Stimulated activated naive B cell treated with anti-CD40 and anti-IgM and Interleukin-4, amounts not matched to agents 10 μg/mL and 1 μg/mL and 100 μg/mL, for 72 hours (primary cell): ENCODE results near the gene RUNX2.

Source experiments
- ATAC-seq, 2 donors: fragments of 150-1000 bp; cut with Tn5 transposase; replicated peaks; 2 replicates each; pipeline ENCODE4 v1.10.0; 2021; ENCODE audit warnings: moderate library complexity in 1 of 2
- DNase-seq: peaks from one replicate; pipeline ENCODE4 v3.0.0; 2021
- H3K27ac Mint-ChIP-seq: one replicate; pipeline ENCODE4 v1.8.0; 2022; ENCODE audit warnings: mild to moderate bottlenecking, mixed read lengths
- H3K27me3 Mint-ChIP-seq, 2 donors: one replicate each; pipeline ENCODE4 v1.8.0; 2022; ENCODE audit warnings: mixed read lengths in 2 of 2
- H3K36me3 Mint-ChIP-seq, 2 donors: one replicate each; pipeline ENCODE4 v1.8.0; 2022; ENCODE audit warnings: mixed read lengths in 2 of 2, mild to moderate bottlenecking in 1 of 2
- H3K4me1 Mint-ChIP-seq, 2 donors: one replicate each; pipeline ENCODE4 v1.8.0; 2022; ENCODE audit warnings: mixed read lengths in 2 of 2, mild to moderate bottlenecking in 1 of 2
- H3K4me3 Mint-ChIP-seq, 2 donors: one replicate each; pipeline ENCODE4 v1.8.0; 2022; ENCODE audit warnings: mild to moderate bottlenecking in 2 of 2, mixed read lengths in 2 of 2, moderate library complexity in 1 of 2
- H3K9me3 Mint-ChIP-seq, 2 donors: one replicate each; pipeline ENCODE4 v1.8.0; 2022; ENCODE audit warnings: mixed read lengths in 2 of 2, mild to moderate bottlenecking in 1 of 2

The RUNX2 gene

DNA sequence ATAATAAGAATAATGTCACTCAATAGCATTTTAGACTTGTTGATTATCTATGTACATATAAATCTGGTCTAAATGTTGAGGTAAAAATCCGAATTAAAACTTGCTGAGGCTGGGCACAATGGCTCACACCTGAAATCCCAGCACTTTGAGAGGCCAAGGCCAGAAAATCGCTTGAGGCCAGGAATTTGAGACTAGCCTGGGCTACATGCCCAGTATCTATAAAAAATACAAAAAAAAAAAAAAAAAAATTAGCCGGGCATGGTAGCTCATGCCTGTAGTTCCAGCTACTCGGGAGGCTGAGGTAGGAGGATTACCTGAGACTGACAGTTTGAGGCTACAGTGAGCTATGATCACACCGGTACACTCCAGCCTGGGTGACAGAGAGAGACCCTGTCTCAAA lies 83.8 kb downstream of the RUNX2 start:
- no peaks in the 10 kb centered on the region for H3K36me3 Mint-ChIP-seq
- H3K27ac Mint-ChIP-seq, result no peak overlapping the region
- H3K27me3 Mint-ChIP-seq, result peaks cover 16 to 20% of the 10 kb centered on the region in 2 donors
- H3K4me1 Mint-ChIP-seq, result no peaks in the 10 kb centered on the region
- no peak overlapping the region for H3K4me3 Mint-ChIP-seq
- H3K9me3 Mint-ChIP-seq, result no peaks in the 10 kb centered on the region
- no peak for ATAC-seq
- DNase-seq, result no peak

DNA sequence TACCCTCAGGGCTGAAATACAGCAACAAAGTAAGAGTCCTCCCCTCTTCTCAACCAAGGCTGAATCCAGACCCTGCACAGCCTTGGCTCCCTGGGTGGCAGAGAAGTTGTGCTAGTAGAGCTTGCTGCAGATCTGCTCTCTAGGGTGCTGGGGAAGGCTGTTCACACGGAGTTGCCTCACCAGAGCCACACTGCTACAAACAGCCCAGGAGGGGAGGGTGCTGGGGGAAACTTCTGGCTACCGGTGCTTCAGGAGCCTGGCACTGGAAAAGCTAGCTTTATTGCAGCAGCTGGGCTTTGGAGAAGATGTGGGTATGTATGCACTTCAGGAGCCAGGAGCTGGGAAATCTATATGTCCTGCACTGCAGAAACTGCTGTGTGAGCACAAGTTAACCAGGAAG lies 87.2 kb downstream of the RUNX2 start:
- DNase-seq (no peak), ATAC-seq (no peak)
- Mint-ChIP-seq H3K9me3 (no peaks in the 10 kb centered on the region), H3K4me3 (no peak overlapping the region), H3K27me3 (peaks cover 25 to 29% of the 10 kb centered on the region in 2 donors), H3K4me1 (peaks cover 10 to 12% of the 10 kb centered on the region in 2 donors), H3K27ac (no peak overlapping the region), H3K36me3 (no peaks in the 10 kb centered on the region)

DNA sequence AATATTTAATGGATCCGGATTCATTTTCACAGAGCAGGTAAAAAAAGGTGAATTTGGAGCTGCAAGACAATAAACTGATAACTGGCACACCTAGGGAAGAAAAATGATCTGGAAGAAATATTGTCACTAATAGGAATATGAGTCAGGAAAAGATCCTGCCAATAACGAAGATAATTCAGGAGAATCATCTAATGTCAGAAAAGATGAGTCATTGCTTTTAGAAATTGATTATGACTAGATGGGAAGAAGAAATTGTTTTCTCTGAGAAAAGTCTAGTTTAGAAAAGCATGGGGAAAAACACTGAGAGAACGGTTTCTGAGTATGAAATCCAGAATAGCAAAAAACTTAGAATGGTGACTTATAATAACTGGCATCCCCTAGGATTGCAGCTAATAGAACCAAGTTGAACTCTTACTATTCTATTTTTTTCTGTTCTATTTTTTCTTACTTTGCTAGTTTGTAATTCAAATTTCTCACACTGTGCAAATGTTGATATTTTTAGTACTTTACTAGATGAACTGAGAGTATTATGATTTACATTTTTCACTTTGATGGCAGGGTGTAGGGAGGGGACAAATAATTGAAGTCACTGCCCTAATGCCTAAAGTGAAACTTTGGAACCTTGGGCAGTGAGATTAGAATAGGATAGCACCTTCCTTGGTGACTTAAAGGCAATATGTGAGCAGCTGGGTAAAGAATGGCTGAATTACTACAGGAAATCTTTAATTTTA lies 87.8 kb downstream of the RUNX2 start:
- no peak overlapping the region for H3K4me3 Mint-ChIP-seq
- peaks cover 29 to 30% of the 10 kb centered on the region in 2 donors for H3K27me3 Mint-ChIP-seq
- H3K36me3 Mint-ChIP-seq, result no peaks in the 10 kb centered on the region
- peaks cover 12 to 19% of the 10 kb centered on the region in 2 donors for H3K4me1 Mint-ChIP-seq
- no peak for ATAC-seq
- no peak for DNase-seq
- no peaks in the 10 kb centered on the region for H3K9me3 Mint-ChIP-seq
- H3K27ac Mint-ChIP-seq, result no peak overlapping the region

DNA sequence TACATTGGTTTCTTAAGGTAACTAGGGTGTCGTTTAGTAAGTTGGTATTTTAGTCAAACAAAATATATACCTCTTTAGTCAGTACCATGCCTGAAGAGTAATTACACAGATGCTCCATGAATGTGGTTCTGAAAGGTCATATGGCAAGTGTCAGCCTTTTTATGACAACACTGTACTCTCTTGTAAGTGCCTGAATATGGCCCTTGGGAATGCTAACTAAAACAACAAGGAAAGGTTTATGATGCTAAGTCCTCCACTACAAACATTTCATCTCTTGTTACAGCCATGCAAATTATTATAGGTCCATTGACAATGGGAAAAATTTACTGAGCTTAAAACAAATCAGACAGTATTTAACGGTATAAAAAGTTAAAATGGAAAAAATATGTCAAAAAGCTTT lies 88.6 kb downstream of the RUNX2 start:
- H3K36me3 Mint-ChIP-seq, result peaks cover 0 to 3% of the 10 kb centered on the region in 2 donors
- H3K4me1 Mint-ChIP-seq, result peaks cover 17 to 25% of the 10 kb centered on the region in 2 donors
- no peak overlapping the region for H3K4me3 Mint-ChIP-seq
- ATAC-seq, result no peak
- H3K9me3 Mint-ChIP-seq, result no peaks in the 10 kb centered on the region
- H3K27me3 Mint-ChIP-seq, result peaks cover 35 to 37% of the 10 kb centered on the region in 2 donors
- H3K27ac Mint-ChIP-seq, result no peak overlapping the region
- no peak for DNase-seq

DNA sequence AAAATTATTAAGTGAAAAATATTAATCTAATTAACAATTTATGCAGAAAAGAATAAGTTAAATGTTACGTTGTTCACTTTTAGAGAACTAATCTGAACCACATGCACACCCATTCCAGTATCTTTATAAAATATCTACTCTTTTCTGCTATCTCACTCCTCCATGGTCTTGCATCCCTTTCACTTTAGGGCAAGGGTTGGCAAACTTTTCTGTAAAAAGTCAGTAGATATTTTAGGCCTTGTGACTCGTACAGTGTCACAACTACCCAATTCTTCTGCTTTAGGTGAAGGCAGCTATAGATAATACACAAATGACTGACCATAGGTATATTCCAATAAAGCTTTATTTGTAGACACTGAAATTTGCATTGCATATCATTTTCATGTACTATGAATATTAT lies 89.3 kb downstream of the RUNX2 start:
- no peaks in the 10 kb centered on the region for H3K9me3 Mint-ChIP-seq
- peaks cover 21 to 32% of the 10 kb centered on the region in 2 donors for H3K4me1 Mint-ChIP-seq
- no peak for ATAC-seq
- no peak for DNase-seq
- peaks cover 41 to 45% of the 10 kb centered on the region in 2 donors for H3K27me3 Mint-ChIP-seq
- peaks cover 0 to 3% of the 10 kb centered on the region in 2 donors for H3K36me3 Mint-ChIP-seq
- H3K27ac Mint-ChIP-seq, result no peak overlapping the region
- no peak overlapping the region for H3K4me3 Mint-ChIP-seq

DNA sequence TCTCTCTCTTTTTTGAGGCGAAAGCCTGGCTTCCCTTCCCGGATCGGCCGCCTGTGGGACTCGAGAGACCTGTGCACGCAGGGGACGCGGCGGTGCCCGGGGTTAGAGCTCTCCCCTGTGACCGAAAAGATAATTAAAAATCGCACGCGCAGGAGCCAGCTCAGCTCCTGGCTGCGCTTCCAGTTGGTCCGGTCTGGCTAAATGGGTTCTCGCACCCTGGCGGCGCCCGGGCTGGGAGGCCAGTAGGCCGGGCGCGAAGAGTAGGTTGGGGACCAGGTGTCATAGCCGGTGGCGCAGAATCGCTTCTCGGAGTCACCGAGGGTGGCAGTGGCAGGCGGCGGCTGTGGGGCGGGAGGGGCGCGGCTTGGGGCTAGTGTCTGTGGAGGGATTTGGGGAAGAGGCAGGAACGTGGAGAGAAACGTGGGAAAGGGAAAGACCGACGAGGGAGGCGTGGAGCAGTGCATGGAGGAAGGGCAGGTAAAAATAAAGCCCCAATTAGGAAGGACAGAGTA lies 91.5 kb downstream of the RUNX2 start:
- Mint-ChIP-seq H3K9me3 (no peaks in the 10 kb centered on the region), H3K36me3 (peaks cover 0 to 3% of the 10 kb centered on the region in 2 donors), H3K27ac (peak overlapping the region; percentile 75), H3K27me3 (peaks cover 49 to 55% of the 10 kb centered on the region in 2 donors), H3K4me1 (peaks cover 33 to 53% of the 10 kb centered on the region in 2 donors), H3K4me3 (peak overlapping the region; percentile 78 to 83)
- ATAC-seq (peak; percentile 43 to 49), DNase-seq (peak; percentile 32)

DNA sequence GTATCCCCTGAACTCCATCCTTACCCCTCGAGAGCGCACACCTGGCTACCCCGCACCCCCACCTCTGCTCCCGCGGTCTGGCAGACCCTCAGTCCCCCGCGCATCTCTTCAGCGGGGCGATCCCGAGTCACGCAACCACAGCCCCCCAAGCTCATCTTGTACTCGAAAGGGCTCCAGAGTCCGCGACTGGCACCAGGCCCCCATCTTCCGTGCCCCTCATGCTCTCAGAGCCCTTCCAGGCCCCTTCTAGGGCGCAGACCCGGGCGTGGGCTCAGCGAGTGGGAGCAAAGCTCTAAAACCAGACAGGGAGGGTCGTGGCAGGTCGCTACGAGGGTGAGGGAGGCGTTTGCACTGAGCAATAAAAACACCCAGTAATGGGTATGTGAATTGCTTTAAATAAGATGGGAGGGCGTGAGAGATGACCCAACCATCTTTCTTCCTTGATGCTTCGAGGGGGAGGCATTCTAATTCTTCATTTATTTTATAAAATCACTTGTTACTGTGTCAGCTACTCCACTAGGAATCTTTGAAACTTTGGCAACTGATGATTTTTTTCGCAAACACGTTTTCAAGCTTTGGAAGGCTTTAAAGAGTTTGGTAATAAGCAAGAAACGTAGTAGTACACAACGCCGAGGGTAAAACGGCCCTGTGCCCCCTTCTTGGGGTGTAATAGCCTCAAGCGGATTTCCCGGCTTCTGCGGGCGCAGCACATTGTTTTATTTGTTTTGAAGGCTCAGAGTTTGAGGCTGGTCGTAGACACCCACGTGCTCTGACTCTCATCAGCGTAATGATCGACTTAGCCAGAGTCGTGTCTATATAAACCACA lies 92.2 kb downstream of the RUNX2 start:
- Mint-ChIP-seq H3K4me1 (peaks cover 35 to 58% of the 10 kb centered on the region in 2 donors), H3K4me3 (peak overlapping the region; percentile 78 to 83), H3K27me3 (peaks cover 44 to 51% of the 10 kb centered on the region in 2 donors), H3K27ac (peak overlapping the region; percentile 69), H3K9me3 (no peaks in the 10 kb centered on the region), H3K36me3 (peaks cover 0 to 3% of the 10 kb centered on the region in 2 donors)
- ATAC-seq, result no peak
- no peak for DNase-seq

DNA sequence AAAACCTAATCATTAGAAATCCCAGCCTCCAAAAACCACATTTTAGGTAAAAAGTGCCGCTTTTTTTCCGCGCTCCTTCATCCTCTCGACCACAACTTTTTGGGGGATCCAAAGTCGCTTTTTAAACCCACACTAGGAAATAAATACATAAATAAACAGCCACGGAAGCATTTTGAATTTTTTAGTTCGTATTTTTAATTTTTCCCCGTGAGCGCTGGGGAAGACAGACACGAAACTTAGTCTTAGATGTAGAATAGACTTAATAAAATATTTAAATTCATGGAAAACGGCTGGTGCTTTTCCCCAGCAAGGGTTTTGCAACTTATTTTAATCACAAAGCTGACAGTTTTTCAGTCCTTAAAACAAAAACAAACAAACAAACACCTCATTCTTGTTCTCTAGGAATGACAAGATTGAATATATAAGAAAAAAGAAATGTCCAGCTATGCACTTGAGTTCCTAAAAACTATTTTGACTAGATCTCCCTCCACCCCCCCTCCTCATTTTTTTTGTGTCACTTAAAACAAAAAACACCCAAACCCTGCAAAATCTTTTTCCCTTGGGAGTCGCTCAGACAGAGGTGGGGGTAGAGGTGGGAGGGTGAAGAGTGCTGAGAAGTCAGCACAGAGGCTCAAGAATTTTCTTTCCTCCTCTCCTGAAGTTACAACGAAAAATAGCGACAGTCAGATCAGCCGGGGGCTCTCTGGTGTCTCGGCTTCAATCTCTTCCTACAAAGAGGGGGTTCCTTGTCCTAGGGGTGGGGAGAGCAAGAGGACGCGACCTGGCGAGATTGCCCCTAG lies 93.0 kb downstream of the RUNX2 start:
- peaks cover 36 to 44% of the 10 kb centered on the region in 2 donors for H3K27me3 Mint-ChIP-seq
- no peak for ATAC-seq
- H3K36me3 Mint-ChIP-seq, result peaks cover 0 to 3% of the 10 kb centered on the region in 2 donors
- peaks cover 35 to 58% of the 10 kb centered on the region in 2 donors for H3K4me1 Mint-ChIP-seq
- peak overlapping the region; percentile 94 for H3K27ac Mint-ChIP-seq
- H3K4me3 Mint-ChIP-seq, result peak overlapping the region; percentile 90 to 97
- H3K9me3 Mint-ChIP-seq, result no peaks in the 10 kb centered on the region
- DNase-seq, result no peak

DNA sequence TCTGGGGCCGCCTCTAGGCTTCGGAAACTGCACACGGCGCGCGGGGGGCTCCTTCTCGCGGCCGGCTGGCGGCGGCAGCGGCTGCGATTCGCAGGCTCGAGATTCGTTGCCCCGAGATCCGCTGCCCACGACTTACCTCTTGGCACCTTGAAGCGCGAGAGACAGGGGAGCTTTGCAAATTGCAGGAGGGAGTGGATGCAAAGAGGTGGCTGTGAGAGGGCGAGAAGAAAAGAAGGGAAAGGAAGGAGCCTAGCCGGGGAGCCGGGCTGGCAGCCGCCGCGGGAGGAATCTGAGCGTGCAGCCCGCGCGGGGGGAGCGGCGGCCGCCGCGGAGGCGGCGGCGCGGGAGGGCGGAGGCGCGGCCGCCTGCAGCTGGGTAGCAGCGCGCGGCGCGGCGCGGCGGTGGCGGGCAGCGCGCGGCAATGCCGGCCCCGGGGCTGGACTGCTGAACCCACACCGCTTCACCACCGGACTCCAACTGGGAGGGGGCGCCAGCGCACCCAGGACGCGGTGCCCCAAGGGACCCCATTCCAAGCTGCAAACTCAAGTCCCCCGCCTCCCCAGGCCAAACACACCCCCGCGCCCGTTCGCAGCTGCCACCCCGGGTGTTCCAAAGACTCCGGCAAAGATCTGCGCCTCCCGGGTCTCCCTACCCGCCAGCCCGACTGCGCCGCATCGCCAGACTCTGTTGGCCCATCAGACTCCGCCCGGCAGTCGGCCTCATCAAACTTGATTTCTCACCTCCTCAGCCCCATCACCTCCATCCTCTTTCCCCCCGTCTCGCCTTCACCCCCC lies 93.8 kb downstream of the RUNX2 start:
- peak overlapping the region; percentile 93 to 97 for H3K4me3 Mint-ChIP-seq
- H3K36me3 Mint-ChIP-seq, result peaks cover 0 to 3% of the 10 kb centered on the region in 2 donors
- H3K9me3 Mint-ChIP-seq, result no peaks in the 10 kb centered on the region
- DNase-seq (peak; percentile 6), ATAC-seq (peak in 1 of 2 donors; percentile 16)
- H3K4me1 Mint-ChIP-seq, result peaks cover 35 to 58% of the 10 kb centered on the region in 2 donors
- H3K27ac Mint-ChIP-seq, result peak overlapping the region; percentile 94
- H3K27me3 Mint-ChIP-seq, result peaks cover 33 to 44% of the 10 kb centered on the region in 2 donors

DNA sequence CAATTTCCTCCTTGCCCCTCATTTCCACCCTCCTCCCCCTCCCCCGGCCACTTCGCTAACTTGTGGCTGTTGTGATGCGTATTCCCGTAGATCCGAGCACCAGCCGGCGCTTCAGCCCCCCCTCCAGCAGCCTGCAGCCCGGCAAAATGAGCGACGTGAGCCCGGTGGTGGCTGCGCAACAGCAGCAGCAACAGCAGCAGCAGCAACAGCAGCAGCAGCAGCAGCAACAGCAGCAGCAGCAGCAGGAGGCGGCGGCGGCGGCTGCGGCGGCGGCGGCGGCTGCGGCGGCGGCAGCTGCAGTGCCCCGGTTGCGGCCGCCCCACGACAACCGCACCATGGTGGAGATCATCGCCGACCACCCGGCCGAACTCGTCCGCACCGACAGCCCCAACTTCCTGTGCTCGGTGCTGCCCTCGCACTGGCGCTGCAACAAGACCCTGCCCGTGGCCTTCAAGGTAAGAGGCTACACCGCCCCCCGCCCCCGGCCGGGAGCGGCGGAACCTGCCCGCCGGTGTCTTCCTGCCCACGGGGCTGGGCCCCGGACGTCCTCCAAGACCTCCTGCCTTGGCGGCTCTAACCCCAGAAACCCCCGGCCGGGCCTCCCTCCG lies 94.5 kb downstream of the RUNX2 start:
- peak overlapping the region; percentile 93 to 97 for H3K4me3 Mint-ChIP-seq
- peak overlapping the region; percentile 88 for H3K27ac Mint-ChIP-seq
- no peaks in the 10 kb centered on the region for H3K9me3 Mint-ChIP-seq
- peaks cover 35 to 58% of the 10 kb centered on the region in 2 donors for H3K4me1 Mint-ChIP-seq
- H3K27me3 Mint-ChIP-seq, result peaks cover 33 to 44% of the 10 kb centered on the region in 2 donors
- peak; percentile 15 to 25 for ATAC-seq
- H3K36me3 Mint-ChIP-seq, result peaks cover 0 to 3% of the 10 kb centered on the region in 2 donors
- peak; percentile 17 for DNase-seq

DNA sequence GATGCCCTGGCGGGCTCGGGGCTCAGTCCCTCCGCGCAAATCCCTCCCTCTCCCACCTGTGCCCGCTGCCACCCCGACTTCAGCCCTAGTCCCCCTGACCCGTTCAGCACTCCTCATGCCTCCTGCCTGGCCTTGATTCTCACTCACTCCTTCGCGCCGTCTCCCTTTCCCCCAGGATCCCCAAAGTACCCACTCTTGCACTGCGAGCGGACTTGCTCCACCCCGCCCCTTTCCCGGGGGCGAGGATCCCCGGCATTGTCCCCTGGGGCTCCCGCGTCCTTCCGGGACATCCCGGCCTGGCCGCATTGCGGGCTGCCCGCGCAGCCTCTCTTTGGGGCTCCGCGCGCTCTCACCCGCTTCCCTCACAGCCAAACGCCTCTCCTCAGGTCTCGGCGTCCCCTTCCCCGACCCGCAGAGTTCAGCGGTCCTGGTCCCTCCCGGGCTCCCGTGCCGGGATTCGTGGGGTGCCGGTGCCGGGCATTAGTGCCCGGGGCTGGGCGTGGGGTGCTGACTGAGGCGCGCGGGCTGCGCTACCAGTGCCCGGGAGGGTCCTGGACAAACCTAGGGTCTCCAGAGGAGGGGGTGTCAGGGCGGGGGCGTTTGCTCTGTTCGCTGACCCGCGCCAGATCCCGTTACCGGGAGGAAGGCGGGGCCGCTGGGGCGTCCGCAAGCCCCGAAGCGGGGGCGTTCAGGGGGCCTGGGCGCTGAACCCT lies 95.1 kb downstream of the RUNX2 start:
- Mint-ChIP-seq H3K4me1 (peaks cover 35 to 65% of the 10 kb centered on the region in 2 donors), H3K36me3 (peaks cover 0 to 3% of the 10 kb centered on the region in 2 donors), H3K9me3 (no peaks in the 10 kb centered on the region), H3K27me3 (peaks cover 35 to 44% of the 10 kb centered on the region in 2 donors), H3K4me3 (peak overlapping the region; percentile 93 to 97), H3K27ac (peak overlapping the region; percentile 87)
- peak; percentile 17 for DNase-seq
- ATAC-seq, result peak; percentile 5 to 24

DNA sequence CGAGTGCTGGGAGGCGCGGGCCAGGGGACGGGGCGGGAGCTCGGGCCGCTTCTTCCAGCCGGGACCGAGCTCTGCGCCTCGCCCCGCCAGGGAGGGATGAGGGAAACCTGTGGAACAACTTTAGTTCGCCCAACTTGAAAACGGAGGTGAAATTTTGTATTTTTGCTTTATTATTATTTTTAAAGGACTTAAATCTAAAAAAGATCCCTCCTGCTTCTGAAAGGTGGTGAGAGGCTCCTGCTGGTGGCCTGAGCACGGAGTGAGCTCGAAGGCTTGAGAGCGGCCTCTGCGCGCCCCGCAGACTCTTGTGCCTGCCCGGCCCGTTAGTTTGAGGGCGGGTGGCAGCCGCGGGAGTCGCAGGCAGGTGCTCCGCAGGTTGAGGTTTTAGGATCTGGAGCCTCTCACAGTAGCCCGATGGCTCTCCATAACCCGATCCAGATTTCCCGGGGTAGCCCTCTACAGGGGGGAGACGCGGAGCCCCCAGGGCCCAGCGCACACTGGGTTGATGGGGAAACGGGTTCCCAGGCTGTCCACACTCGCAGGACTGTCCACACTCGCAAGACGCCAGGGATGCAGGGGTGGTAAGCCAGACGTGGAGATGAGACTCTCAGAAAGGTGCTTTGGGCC lies 95.8 kb downstream of the RUNX2 start:
- H3K27ac Mint-ChIP-seq, result peak overlapping the region; percentile 31
- H3K27me3 Mint-ChIP-seq, result peaks cover 37 to 44% of the 10 kb centered on the region in 2 donors
- peak; percentile 45 to 57 for ATAC-seq
- peak overlapping the region; percentile 65 to 97 for H3K4me3 Mint-ChIP-seq
- DNase-seq, result peak; percentile 11
- no peaks in the 10 kb centered on the region for H3K9me3 Mint-ChIP-seq
- peaks cover 36 to 69% of the 10 kb centered on the region in 2 donors for H3K4me1 Mint-ChIP-seq
- peaks cover 0 to 3% of the 10 kb centered on the region in 2 donors for H3K36me3 Mint-ChIP-seq
